Memory B cell (primary cell): Measurements from ENCODE around the gene CPNE5.

Source experiments
- ATAC-seq: fragments of 150-1000 bp; cut with Tn5 transposase; 2 replicates; pipeline ENCODE4 v1.10.0; 2021; ENCODE audit warnings: low read depth, mild to moderate bottlenecking, moderate library complexity
- DNase-seq, 2 donors: peaks; one replicate each; pipeline ENCODE4 v3.0.0; 2022; ENCODE audit warnings: low spot score in 2 of 2
- H3K27ac Mint-ChIP-seq: one replicate; pipeline ENCODE4 v1.8.0; 2022; ENCODE audit warnings: mild to moderate bottlenecking, moderate library complexity, mixed read lengths
- H3K27me3 Mint-ChIP-seq: one replicate; pipeline ENCODE4 v1.8.0; 2022; ENCODE audit warnings: mixed read lengths
- H3K36me3 Mint-ChIP-seq: one replicate; pipeline ENCODE4 v1.8.0; 2022; ENCODE audit warnings: mild to moderate bottlenecking, mixed read lengths
- H3K4me1 Mint-ChIP-seq: one replicate; pipeline ENCODE4 v1.8.0; 2022; ENCODE audit warnings: mixed read lengths
- H3K4me3 Mint-ChIP-seq: one replicate; pipeline ENCODE4 v1.8.0; 2022; ENCODE audit warnings: mild to moderate bottlenecking, moderate library complexity, mixed read lengths
- H3K9me3 Mint-ChIP-seq: one replicate; pipeline ENCODE4 v1.8.0; 2022; ENCODE audit warnings: mixed read lengths

The CPNE5 gene

GRCh38 chr6:36756786-36757185, 82.5 kb downstream of the CPNE5 start:
- Mint-ChIP-seq H3K4me1 (peaks cover 53% of the 10 kb centered on the region), H3K27ac (peak overlapping the region; percentile 96), H3K9me3 (no peaks in the 10 kb centered on the region), H3K4me3 (peak overlapping the region; percentile 92), H3K27me3 (no peaks in the 10 kb centered on the region), H3K36me3 (peaks cover 17% of the 10 kb centered on the region)
- no peak for DNase-seq
- ATAC-seq: no peak

GRCh38 chr6:36755435-36756348, 83.6 kb downstream of the CPNE5 start:
- H3K36me3 Mint-ChIP-seq: peaks cover 23% of the 10 kb centered on the region
- no peaks in the 10 kb centered on the region for H3K9me3 Mint-ChIP-seq
- peak overlapping the region; percentile 92 for H3K4me3 Mint-ChIP-seq
- peak; percentile 57 to 73 for DNase-seq
- ATAC-seq: peak; percentile 58
- H3K27ac Mint-ChIP-seq: peak overlapping the region; percentile 96
- H3K4me1 Mint-ChIP-seq: peaks cover 58% of the 10 kb centered on the region
- no peaks in the 10 kb centered on the region for H3K27me3 Mint-ChIP-seq

DNA sequence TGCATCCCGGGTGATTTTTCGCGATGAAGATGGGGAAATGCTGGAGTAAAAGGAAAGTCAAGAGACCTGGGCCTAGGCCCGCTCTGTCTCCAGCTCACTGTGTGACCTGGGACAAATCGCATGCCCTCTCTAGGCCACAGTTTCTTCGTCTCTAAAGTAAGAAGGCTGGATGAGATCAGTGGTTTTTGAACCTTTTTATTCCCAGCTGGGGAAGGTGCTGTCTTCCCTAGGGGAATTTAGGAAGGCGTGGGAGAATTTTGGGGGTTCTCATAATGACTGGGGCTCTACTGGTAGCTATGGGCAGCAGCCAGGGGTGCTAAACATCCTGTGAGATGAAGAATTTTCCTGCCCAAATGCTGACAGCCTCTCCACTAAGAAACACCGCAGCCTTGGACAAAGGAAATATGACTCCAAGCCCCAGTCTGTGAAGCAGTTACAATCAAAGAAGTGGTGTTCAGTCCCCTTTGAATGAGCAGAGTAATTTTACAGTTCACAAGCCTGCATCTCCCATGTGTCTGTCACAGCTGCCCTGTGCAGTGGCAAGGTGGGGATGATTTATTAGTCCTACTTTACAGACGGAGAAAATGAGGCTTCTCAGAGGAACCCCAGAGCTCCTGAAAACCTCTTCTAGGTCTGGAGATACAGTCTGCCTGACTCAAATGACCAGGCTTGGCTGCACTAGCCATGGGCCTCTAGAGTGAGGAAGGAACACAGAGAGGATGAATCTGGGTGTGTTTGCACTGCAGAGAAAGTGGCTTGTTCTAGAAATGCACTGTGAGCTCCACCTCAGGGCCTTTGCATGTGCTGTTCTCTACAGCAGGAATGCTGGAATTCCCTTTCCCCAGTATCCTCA, 84.4 kb downstream of the CPNE5 start:
- H3K9me3 Mint-ChIP-seq: no peaks in the 10 kb centered on the region
- H3K4me3 Mint-ChIP-seq: peak overlapping the region; percentile 92
- H3K27me3 Mint-ChIP-seq: no peaks in the 10 kb centered on the region
- peaks cover 58% of the 10 kb centered on the region for H3K4me1 Mint-ChIP-seq
- ATAC-seq: no peak
- peak overlapping the region; percentile 96 for H3K27ac Mint-ChIP-seq
- DNase-seq: no peak
- peaks cover 32% of the 10 kb centered on the region for H3K36me3 Mint-ChIP-seq

- peaks cover 57% of the 10 kb centered on the region for H3K4me1 Mint-ChIP-seq
- H3K9me3 Mint-ChIP-seq: no peaks in the 10 kb centered on the region
- DNase-seq (no peak), ATAC-seq (no peak)
- H3K27ac Mint-ChIP-seq: peak overlapping the region; percentile 96
- H3K36me3 Mint-ChIP-seq: peaks cover 41% of the 10 kb centered on the region
- H3K4me3 Mint-ChIP-seq: peak overlapping the region; percentile 92
- H3K27me3 Mint-ChIP-seq: no peaks in the 10 kb centered on the region
Observed at GRCh38 chr6:36753671-36754405, 85.4 kb downstream of the CPNE5 start.

GRCh38 chr6:36752886-36753506, 86.2 kb downstream of the CPNE5 start:
- Mint-ChIP-seq H3K27me3 (no peaks in the 10 kb centered on the region), H3K4me3 (peak overlapping the region; percentile 92), H3K36me3 (peaks cover 45% of the 10 kb centered on the region), H3K4me1 (peaks cover 55% of the 10 kb centered on the region), H3K9me3 (no peaks in the 10 kb centered on the region), H3K27ac (peak overlapping the region; percentile 96)
- ATAC-seq (peak; percentile 68), DNase-seq (peak; percentile 54 to 61)

- Mint-ChIP-seq H3K36me3 (peaks cover 45% of the 10 kb centered on the region), H3K9me3 (no peaks in the 10 kb centered on the region), H3K4me3 (peak overlapping the region; percentile 92), H3K4me1 (peaks cover 53% of the 10 kb centered on the region), H3K27me3 (no peaks in the 10 kb centered on the region), H3K27ac (peak overlapping the region; percentile 96)
- ATAC-seq: no peak
- no peak for DNase-seq
Observed at GRCh38 chr6:36752187-36752885, 86.9 kb downstream of the CPNE5 start.

GRCh38 chr6:36751833-36752186, 87.4 kb downstream of the CPNE5 start:
- H3K27ac Mint-ChIP-seq: peak overlapping the region; percentile 96

GRCh38 chr6:36751091-36751490, 88.2 kb downstream of the CPNE5 start:
- Mint-ChIP-seq H3K27ac (peak overlapping the region; percentile 96), H3K36me3 (peaks cover 53% of the 10 kb centered on the region), H3K9me3 (no peaks in the 10 kb centered on the region), H3K27me3 (no peaks in the 10 kb centered on the region), H3K4me1 (peaks cover 55% of the 10 kb centered on the region), H3K4me3 (peak overlapping the region; percentile 54)
- ATAC-seq (no peak), DNase-seq (no peak)

More at GRCh38 chr6:36751833-36752186, 87.4 kb downstream of the CPNE5 start:
- no peak for ATAC-seq
- H3K9me3 Mint-ChIP-seq: no peaks in the 10 kb centered on the region
- peak overlapping the region; percentile 49 for H3K4me3 Mint-ChIP-seq
- peaks cover 56% of the 10 kb centered on the region for H3K4me1 Mint-ChIP-seq
- peaks cover 50% of the 10 kb centered on the region for H3K36me3 Mint-ChIP-seq
- H3K27me3 Mint-ChIP-seq: no peaks in the 10 kb centered on the region
- DNase-seq: no peak

DNA sequence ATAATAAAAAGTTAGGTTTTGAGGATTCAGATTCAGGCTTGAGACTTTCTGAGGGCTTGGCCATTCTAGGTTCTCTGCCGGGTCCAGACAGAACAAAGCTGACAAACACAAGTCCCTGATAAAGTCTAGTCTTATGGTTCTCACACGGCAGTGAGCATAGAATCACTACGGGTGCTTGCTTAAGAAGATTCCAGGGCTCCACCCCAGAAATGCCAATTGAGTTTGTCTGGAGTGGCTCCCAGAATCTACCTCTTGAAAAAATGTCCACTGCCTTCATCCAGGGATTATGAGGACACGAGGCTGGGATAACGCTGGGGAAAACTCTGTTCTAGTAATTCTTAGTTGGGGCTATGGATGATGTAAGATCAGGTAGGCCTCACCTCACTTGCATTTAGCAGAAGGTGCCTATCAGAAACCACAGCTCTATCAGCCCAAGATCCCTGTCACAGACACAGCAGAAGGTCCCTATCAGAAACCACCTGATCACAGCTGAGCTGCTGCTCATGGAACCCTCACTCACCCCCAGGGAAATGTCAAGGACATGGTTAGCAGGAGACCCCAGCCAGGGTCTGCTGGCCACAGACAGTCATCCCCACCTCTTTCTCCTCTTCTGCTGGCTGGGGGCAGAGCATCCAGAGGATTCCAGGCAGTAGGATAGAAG, 89.3 kb downstream of the CPNE5 start:
- DNase-seq: no peak
- H3K9me3 Mint-ChIP-seq: no peaks in the 10 kb centered on the region
- H3K36me3 Mint-ChIP-seq: peaks cover 50% of the 10 kb centered on the region
- H3K27me3 Mint-ChIP-seq: no peaks in the 10 kb centered on the region
- peak overlapping the region; percentile 47 for H3K4me3 Mint-ChIP-seq
- ATAC-seq: no peak
- peaks cover 51% of the 10 kb centered on the region for H3K4me1 Mint-ChIP-seq
- H3K27ac Mint-ChIP-seq: no peak overlapping the region

GRCh38 chr6:36746251-36746650, 93.0 kb downstream of the CPNE5 start:
- no peak for ATAC-seq
- no peaks in the 10 kb centered on the region for H3K27me3 Mint-ChIP-seq
- no peaks in the 10 kb centered on the region for H3K9me3 Mint-ChIP-seq
- no peak for DNase-seq
- H3K4me3 Mint-ChIP-seq: no peak overlapping the region
- H3K27ac Mint-ChIP-seq: peak overlapping the region; percentile 74
- H3K36me3 Mint-ChIP-seq: peaks cover 55% of the 10 kb centered on the region
- peaks cover 50% of the 10 kb centered on the region for H3K4me1 Mint-ChIP-seq

DNA sequence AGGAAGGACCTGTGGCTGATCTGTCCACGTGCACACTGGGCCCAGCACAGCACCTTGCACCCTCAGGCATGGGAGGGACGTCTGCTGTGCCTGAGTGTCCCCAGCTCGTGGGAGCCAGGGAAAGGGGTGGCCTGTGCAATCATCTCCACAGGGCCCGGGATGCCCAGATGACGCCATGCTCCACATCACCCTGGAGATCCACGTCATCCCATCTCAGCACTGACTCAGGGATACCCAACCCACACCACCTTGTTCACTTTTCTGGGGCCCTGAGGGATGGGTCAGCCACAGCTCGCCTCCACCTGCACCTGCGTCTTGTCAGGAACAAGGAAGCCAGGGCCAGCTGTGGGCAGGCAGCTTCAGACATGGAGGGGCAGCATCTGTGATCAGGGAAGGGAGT, 93.4 kb downstream of the CPNE5 start:
- DNase-seq (no peak), ATAC-seq (no peak)
- Mint-ChIP-seq H3K36me3 (peaks cover 53% of the 10 kb centered on the region), H3K9me3 (no peaks in the 10 kb centered on the region), H3K4me1 (peaks cover 51% of the 10 kb centered on the region), H3K4me3 (no peak overlapping the region), H3K27ac (no peak overlapping the region), H3K27me3 (no peaks in the 10 kb centered on the region)

DNA sequence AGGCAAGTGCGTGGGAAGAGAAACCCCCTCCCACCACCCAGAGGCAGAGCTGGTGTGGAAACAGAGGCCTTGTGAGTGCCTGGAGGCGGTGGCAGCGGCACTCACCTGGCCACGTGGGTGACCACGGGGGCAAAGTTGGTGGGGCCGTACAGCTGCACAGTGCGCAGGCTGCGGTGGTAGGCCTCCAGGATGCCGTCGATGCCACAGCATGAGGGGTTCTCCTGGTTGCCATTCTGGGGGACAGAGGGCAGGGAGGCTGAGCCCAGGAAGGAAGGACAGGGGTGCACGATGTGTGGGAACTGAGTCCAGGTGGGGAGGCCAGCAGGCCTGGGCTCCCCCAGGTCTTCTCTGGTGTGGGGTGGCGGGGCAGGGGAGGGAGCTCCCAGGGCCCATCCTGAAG, 94.0 kb downstream of the CPNE5 start:
- Mint-ChIP-seq H3K4me1 (peaks cover 57% of the 10 kb centered on the region), H3K36me3 (peaks cover 52% of the 10 kb centered on the region)

More for the DNA sequence above, 94.0 kb downstream of the CPNE5 start:
- H3K4me3 Mint-ChIP-seq: no peak overlapping the region
- H3K9me3 Mint-ChIP-seq: no peaks in the 10 kb centered on the region
- peak overlapping the region; percentile 57 for H3K27ac Mint-ChIP-seq
- H3K27me3 Mint-ChIP-seq: no peaks in the 10 kb centered on the region
- no peak for DNase-seq
- ATAC-seq: no peak
